K562 (cell line): ENCODE measurements around the gene NLGN2. TPM values are rescaled to one million over a fixed set of nuclear protein-coding genes. Genes with fewer than 3 reads are reported as not detected.

Experiments
- CC2D1A ChIP-seq: fragments of 450-650 bp; IDR thresholded peaks from 2 replicates; pipeline ENCODE4 v1.6.1; 2017; ENCODE audit warnings: mild to moderate bottlenecking
- FOXJ3 ChIP-seq: sonication (generic); formaldehyde crosslinking; IDR thresholded peaks from 2 replicates; pipeline ENCODE4 v1.4.0; 2020; ENCODE audit warnings: mild to moderate bottlenecking, missing genetic modification reagents
- MGA ChIP-seq: fragments of 450-650 bp; IDR thresholded peaks from 2 replicates; pipeline ENCODE4 v1.6.1; 2016; ENCODE audit warnings: mild to moderate bottlenecking, moderate library complexity
- MTF1 ChIP-seq: fragments of 250-450 bp; sonication (Bioruptor Pico); IDR thresholded peaks from 2 replicates; pipeline ENCODE4 v1.9.0; 2021; ENCODE audit warnings: moderate library complexity, mild to moderate bottlenecking, inconsistent platforms, borderline replicate concordance
- ZKSCAN3 ChIP-seq: fragments of 250-450 bp; sonication (Bioruptor Pico); IDR thresholded peaks from 2 replicates; pipeline ENCODE4 v1.4.0; 2020
- polyA plus RNA-seq, 8 experiments: library from polyadenylated mRNA; depleted of rRNA in 4 of 8; stranded (reverse) in 5 of 8; unstranded in 3 of 8; fragments of >200 nt; fragmentation: Nextera tagmentation in 2 of 8; fragmentation: Illumina TruSeq in 1 of 8; extraction: Ambion mirVana in 2 of 8; extraction: Trizol in 1 of 8; gene quantifications; 2 replicates each; pipeline versions ENCODE4 v1.2.1 to v1.2.3, GENCODE V29; 2011 to 2014; ENCODE audit warnings: inconsistent platforms in 1 of 8, missing spikeins in 1 of 8
- total RNA-seq, 7 experiments: library from RNA; depleted of rRNA in 6 of 7; stranded (reverse); fragments of >200 nt in 6 of 7; fragmentation: Illumina TruSeq in 2 of 7; extraction: Trizol in 2 of 7; gene quantifications; 2 replicates each; pipeline versions ENCODE4 v1.2.1 to v1.2.3, GENCODE V29; 2011 to 2021; ENCODE audit warnings: low replicate concordance in 1 of 7
- TF ChIP-seq, protein P1 (sequence below): fragments of 250-450 bp; sonication (Bioruptor Pico); IDR thresholded peaks from 2 replicates; pipeline ENCODE4 v1.4.0; 2020
- TF ChIP-seq, protein P2 (sequence below), 3 experiments: fragments of 200-800 bp in 1 of 3; sonication (Bioruptor generic) in 1 of 3; sonication (generic) in 1 of 3; formaldehyde crosslinking in 1 of 3; IDR thresholded peaks; 2 replicates each; pipeline versions ENCODE4 v1.6.1 to v1.8.0; 2016 to 2022; ENCODE audit warnings: mild to moderate bottlenecking in 2 of 3, missing compliant biosample characterization in 2 of 3, missing genetic modification characterization in 2 of 3, missing genetic modification reagents in 1 of 3

Gene NLGN2
- total and polyA plus RNA-seq, 9 of the 15 experiments (the other 6 are each of a cell fraction or from before 2014, with no cell fraction given) = 0.11 to 7.8 (median 0.77) TPM

GRCh38 chr17:7405350-7406234 is 2.1 kb upstream of the NLGN2 start (continued):
- no peak for TF ChIP-seq MGA
- TF ChIP-seq MTF1 (CRISPR knock-in tag) = no peak
- TF ChIP-seq CC2D1A = 0 out of 2 replicates have a peak, but pooled peaks have one; percentile 4
- no peak for TF ChIP-seq ZKSCAN3 (CRISPR knock-in tag)
- TF ChIP-seq, protein P1, sequence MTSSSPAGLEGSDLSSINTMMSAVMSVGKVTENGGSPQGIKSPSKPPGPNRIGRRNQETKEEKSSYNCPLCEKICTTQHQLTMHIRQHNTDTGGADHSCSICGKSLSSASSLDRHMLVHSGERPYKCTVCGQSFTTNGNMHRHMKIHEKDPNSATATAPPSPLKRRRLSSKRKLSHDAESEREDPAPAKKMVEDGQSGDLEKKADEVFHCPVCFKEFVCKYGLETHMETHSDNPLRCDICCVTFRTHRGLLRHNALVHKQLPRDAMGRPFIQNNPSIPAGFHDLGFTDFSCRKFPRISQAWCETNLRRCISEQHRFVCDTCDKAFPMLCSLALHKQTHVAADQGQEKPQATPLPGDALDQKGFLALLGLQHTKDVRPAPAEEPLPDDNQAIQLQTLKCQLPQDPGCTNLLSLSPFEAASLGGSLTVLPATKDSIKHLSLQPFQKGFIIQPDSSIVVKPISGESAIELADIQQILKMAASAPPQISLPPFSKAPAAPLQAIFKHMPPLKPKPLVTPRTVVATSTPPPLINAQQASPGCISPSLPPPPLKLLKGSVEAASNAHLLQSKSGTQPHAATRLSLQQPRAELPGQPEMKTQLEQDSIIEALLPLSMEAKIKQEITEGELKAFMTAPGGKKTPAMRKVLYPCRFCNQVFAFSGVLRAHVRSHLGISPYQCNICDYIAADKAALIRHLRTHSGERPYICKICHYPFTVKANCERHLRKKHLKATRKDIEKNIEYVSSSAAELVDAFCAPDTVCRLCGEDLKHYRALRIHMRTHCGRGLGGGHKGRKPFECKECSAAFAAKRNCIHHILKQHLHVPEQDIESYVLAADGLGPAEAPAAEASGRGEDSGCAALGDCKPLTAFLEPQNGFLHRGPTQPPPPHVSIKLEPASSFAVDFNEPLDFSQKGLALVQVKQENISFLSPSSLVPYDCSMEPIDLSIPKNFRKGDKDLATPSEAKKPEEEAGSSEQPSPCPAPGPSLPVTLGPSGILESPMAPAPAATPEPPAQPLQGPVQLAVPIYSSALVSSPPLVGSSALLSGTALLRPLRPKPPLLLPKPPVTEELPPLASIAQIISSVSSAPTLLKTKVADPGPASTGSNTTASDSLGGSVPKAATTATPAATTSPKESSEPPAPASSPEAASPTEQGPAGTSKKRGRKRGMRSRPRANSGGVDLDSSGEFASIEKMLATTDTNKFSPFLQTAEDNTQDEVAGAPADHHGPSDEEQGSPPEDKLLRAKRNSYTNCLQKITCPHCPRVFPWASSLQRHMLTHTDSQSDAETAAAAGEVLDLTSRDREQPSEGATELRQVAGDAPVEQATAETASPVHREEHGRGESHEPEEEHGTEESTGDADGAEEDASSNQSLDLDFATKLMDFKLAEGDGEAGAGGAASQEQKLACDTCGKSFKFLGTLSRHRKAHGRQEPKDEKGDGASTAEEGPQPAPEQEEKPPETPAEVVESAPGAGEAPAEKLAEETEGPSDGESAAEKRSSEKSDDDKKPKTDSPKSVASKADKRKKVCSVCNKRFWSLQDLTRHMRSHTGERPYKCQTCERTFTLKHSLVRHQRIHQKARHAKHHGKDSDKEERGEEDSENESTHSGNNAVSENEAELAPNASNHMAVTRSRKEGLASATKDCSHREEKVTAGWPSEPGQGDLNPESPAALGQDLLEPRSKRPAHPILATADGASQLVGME (CRISPR knock-in tag) = no peak
- TF ChIP-seq, protein P2, sequence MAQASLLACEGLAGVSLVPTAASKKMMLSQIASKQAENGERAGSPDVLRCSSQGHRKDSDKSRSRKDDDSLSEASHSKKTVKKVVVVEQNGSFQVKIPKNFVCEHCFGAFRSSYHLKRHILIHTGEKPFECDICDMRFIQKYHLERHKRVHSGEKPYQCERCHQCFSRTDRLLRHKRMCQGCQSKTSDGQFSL (CRISPR knock-in tag; IDR thresholded peaks at IDR 0.05) = 0 out of 2 replicates have a peak, but pooled peaks have one; percentile 15
- TF ChIP-seq, protein P2 (tag; IDR thresholded peaks at IDR 0.05) = no peak
- TF ChIP-seq FOXJ3 (CRISPR knock-in tag) = no peak
